Measurements from ENCODE around the gene PLEKHS1. TPM values are rescaled to one million over a fixed set of nuclear protein-coding genes. Genes with fewer than 3 reads are reported as not detected.
"Not testable (repeated sequence)": the region's sequence is repeated elsewhere in the genome, so short reads cannot be mapped to it uniquely, and the experiment has no call there.

PLEKHS1 gene
- total RNA-seq, 2 donors from 2014 or later, result 0.84 to 13.3 TPM

- no peaks in the 10 kb centered on the region for H3K27me3 ChIP-seq
- H3K9ac ChIP-seq (ENCODE audit: low read depth in 2 of 2, low read length in 2 of 2), result no peak overlapping the region
- H3K36me3 ChIP-seq, result no peaks in the 10 kb centered on the region
- no peak overlapping the region for H3K4me3 ChIP-seq
- H3K9me3 ChIP-seq, result no peaks in the 10 kb centered on the region
- no peak overlapping the region for H3K27ac ChIP-seq
- intact Hi-C loops (cut with DNase I), result no loop called here
- no peak for DNase-seq
- TF ChIP-seq, protein P1, sequence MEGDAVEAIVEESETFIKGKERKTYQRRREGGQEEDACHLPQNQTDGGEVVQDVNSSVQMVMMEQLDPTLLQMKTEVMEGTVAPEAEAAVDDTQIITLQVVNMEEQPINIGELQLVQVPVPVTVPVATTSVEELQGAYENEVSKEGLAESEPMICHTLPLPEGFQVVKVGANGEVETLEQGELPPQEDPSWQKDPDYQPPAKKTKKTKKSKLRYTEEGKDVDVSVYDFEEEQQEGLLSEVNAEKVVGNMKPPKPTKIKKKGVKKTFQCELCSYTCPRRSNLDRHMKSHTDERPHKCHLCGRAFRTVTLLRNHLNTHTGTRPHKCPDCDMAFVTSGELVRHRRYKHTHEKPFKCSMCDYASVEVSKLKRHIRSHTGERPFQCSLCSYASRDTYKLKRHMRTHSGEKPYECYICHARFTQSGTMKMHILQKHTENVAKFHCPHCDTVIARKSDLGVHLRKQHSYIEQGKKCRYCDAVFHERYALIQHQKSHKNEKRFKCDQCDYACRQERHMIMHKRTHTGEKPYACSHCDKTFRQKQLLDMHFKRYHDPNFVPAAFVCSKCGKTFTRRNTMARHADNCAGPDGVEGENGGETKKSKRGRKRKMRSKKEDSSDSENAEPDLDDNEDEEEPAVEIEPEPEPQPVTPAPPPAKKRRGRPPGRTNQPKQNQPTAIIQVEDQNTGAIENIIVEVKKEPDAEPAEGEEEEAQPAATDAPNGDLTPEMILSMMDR (IDR thresholded peaks at IDR 0.05), result no peak
- H3K4me1 ChIP-seq, result no peaks in the 10 kb centered on the region
Observed at GRCh38 chr10:113808168-113808567, 56.7 kb downstream of the PLEKHS1 start.

GRCh38 chr10:113814700-113815099 lies 63.2 kb downstream of the PLEKHS1 start:
- H3K4me1 ChIP-seq; H3K27ac ChIP-seq; H3K27me3 ChIP-seq; intact Hi-C loops (cut with DNase I); DNase-seq; H3K9ac ChIP-seq (ENCODE audit: low read depth in 2 of 2, low read length in 2 of 2); H3K4me3 ChIP-seq; H3K36me3 ChIP-seq; H3K9me3 ChIP-seq: not testable (repeated sequence)

DNA sequence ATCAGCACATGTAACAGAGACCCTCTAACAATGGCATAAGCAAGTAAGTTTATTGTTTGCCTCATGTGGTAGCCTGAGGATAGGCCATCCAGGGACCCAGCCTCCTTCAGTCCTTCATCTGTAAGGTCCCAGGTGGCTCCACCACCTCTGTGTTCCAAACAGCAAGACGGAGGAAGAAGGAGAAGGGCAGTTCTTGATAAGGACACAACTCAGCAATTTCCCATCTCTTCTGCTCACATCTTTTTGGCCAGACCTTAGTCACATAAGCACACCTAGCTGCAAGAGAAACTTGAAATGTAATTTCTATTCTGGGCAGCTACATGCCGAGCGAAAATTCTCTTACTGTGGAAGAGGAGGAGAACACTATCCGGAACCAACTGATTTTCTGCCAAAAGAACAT lies 68.5 kb downstream of the PLEKHS1 start:
- H3K4me3 ChIP-seq, result no peak overlapping the region
- no peak for DNase-seq
- TF ChIP-seq, protein P1 (IDR thresholded peaks at IDR 0.05), result no peak
- H3K4me1 ChIP-seq, result no peaks in the 10 kb centered on the region
- H3K9me3 ChIP-seq, result no peaks in the 10 kb centered on the region
- H3K9ac ChIP-seq (ENCODE audit: low read depth in 2 of 2, low read length in 2 of 2), result no peak overlapping the region
- no peak overlapping the region for H3K27ac ChIP-seq
- intact Hi-C loops (cut with DNase I), result no loop called here
- H3K27me3 ChIP-seq, result no peaks in the 10 kb centered on the region
- H3K36me3 ChIP-seq, result no peaks in the 10 kb centered on the region

DNA sequence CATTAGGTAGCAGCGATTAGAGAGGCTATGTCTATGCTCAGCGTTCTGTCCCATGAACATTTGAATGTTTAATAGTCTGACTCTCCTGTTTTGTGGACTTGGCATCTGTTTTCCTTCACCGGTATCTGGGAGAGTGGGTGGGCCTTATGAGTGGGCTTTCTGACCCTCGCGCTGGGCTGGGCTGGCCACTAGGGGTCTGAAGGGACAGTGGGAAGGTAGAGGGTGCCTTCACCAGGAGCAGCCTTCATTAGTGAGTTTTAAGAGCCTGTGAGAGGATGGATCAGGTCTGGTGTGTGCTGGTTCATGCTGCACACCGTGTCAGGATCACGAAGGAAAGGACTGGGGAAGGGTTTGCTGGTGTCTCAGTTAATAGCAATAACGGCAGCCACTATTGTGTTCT lies 69.0 kb downstream of the PLEKHS1 start:
- intact Hi-C loops (cut with DNase I), result no loop called here
- DNase-seq, result no peak
- H3K4me1 ChIP-seq, result no peaks in the 10 kb centered on the region
- H3K4me3 ChIP-seq, result no peak overlapping the region
- TF ChIP-seq, protein P1 (IDR thresholded peaks at IDR 0.05), result no peak
- no peaks in the 10 kb centered on the region for H3K9me3 ChIP-seq
- H3K27me3 ChIP-seq, result no peaks in the 10 kb centered on the region
- no peaks in the 10 kb centered on the region for H3K36me3 ChIP-seq
- H3K9ac ChIP-seq (ENCODE audit: low read depth in 2 of 2, low read length in 2 of 2), result no peak overlapping the region
- H3K27ac ChIP-seq, result no peak overlapping the region

GRCh38 chr10:113821306-113821705 lies 69.8 kb downstream of the PLEKHS1 start:
- H3K36me3 ChIP-seq; H3K9me3 ChIP-seq; H3K9ac ChIP-seq (ENCODE audit: low read depth in 2 of 2, low read length in 2 of 2); H3K27ac ChIP-seq; intact Hi-C loops (cut with DNase I); H3K4me3 ChIP-seq; H3K27me3 ChIP-seq; DNase-seq; H3K4me1 ChIP-seq: not testable (repeated sequence)

- Histone ChIP-seq H3K4me1 (no peaks in the 10 kb centered on the region), H3K27me3 (no peaks in the 10 kb centered on the region), H3K9ac (ENCODE audit: low read depth in 2 of 2, low read length in 2 of 2) (no peak overlapping the region), H3K4me3 (no peak overlapping the region), H3K9me3 (no peaks in the 10 kb centered on the region), H3K36me3 (no peaks in the 10 kb centered on the region), H3K27ac (no peak overlapping the region)
- TF ChIP-seq, protein P1 (IDR thresholded peaks at IDR 0.05), result no peak
- no peak for DNase-seq
- intact Hi-C loops (cut with DNase I), result no loop called here
Observed at GRCh38 chr10:113822174-113822573, 70.7 kb downstream of the PLEKHS1 start.

DNA sequence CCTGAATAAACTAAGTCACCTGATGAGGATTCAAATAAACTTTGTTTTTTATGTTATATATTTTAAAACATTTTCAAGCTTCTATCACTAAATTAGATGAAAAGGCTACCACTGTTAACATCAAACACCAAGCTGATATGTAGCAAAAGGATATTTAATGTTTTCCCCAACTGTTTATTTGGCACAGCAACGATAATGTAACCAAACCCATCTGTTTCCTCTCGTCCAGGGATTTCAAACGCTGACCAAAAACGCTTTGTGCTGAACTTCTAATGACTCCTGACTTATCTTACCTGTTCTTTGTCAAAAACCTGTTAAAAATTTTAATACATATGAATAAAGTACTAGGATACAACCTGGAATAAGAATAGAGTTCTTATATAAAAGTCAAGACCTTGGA lies 71.9 kb downstream of the PLEKHS1 start:
- TF ChIP-seq, protein P1 (IDR thresholded peaks at IDR 0.05), result no peak
- H3K27ac ChIP-seq, result no peak overlapping the region
- no peaks in the 10 kb centered on the region for H3K27me3 ChIP-seq
- H3K36me3 ChIP-seq, result no peaks in the 10 kb centered on the region
- H3K4me3 ChIP-seq, result no peak overlapping the region
- no peak overlapping the region for H3K9ac ChIP-seq (ENCODE audit: low read depth in 2 of 2, low read length in 2 of 2)
- H3K4me1 ChIP-seq, result no peaks in the 10 kb centered on the region
- no peaks in the 10 kb centered on the region for H3K9me3 ChIP-seq
- intact Hi-C loops (cut with DNase I), result no loop called here
- DNase-seq, result no peak

Data from colonic mucosa (tissue), 4 donors.